ENCODE measurements around the gene MTTP. TPM values are rescaled to one million over a fixed set of nuclear protein-coding genes. Genes with fewer than 3 reads are reported as not detected.

Gene MTTP
- total RNA-seq, 3 donors from 2014 or later = 0.64 TPM; not detected in 2

DNA sequence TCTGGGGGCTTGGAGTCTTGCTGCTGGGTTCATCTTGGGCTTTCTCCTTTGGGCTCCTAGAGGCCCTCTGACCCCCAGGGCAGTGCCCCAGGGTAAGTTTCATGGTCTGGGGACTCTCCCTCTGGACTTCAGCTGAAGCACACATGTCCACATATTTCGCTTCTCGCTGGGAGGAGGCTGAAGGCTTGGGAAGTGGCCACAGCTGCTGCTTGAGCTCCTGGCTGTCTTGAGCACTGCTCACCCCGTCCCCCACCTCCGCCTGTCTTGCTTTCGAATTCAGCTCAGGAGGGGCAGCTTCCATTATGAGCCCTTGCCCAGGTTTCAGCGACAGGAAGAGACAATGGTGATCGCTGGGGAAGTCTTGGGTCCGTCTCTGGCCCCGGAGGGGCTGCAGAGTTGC is 79.3 kb downstream of the MTTP start:
- intact Hi-C loops (cut with DNase I; ENCODE audit: low total_unique reads) = no loop called here
- H3K4me3 ChIP-seq = no peak overlapping the region
- TF ChIP-seq, protein P1, sequence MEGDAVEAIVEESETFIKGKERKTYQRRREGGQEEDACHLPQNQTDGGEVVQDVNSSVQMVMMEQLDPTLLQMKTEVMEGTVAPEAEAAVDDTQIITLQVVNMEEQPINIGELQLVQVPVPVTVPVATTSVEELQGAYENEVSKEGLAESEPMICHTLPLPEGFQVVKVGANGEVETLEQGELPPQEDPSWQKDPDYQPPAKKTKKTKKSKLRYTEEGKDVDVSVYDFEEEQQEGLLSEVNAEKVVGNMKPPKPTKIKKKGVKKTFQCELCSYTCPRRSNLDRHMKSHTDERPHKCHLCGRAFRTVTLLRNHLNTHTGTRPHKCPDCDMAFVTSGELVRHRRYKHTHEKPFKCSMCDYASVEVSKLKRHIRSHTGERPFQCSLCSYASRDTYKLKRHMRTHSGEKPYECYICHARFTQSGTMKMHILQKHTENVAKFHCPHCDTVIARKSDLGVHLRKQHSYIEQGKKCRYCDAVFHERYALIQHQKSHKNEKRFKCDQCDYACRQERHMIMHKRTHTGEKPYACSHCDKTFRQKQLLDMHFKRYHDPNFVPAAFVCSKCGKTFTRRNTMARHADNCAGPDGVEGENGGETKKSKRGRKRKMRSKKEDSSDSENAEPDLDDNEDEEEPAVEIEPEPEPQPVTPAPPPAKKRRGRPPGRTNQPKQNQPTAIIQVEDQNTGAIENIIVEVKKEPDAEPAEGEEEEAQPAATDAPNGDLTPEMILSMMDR (IDR thresholded peaks at IDR 0.05) = no peak
- TF ChIP-seq POLR2A (IDR thresholded peaks at IDR 0.05) = no peak
- TF ChIP-seq POLR2AphosphoS5 (IDR thresholded peaks at IDR 0.05) = no peak

GRCh38 chr4:99654361-99654761 is 79.7 kb downstream of the MTTP start:
- intact Hi-C loops (cut with DNase I; ENCODE audit: low total_unique reads) = no loop called here
- TF ChIP-seq POLR2A (IDR thresholded peaks at IDR 0.05) (no peak), POLR2AphosphoS5 (IDR thresholded peaks at IDR 0.05) (no peak)
- TF ChIP-seq, protein P1 (IDR thresholded peaks at IDR 0.05) = no peak
- no peak overlapping the region for H3K27ac ChIP-seq

More for the DNA sequence above, 79.3 kb downstream of the MTTP start:
- no peaks in the 10 kb centered on the region for H3K4me1 ChIP-seq
- DNase-seq (ENCODE audit: low spot score in 2 of 2) = no peak
- no peaks in the 10 kb centered on the region for H3K27me3 ChIP-seq
- no peaks in the 10 kb centered on the region for H3K36me3 ChIP-seq
- H3K27ac ChIP-seq = no peak overlapping the region
- H3K9me3 ChIP-seq = no peaks in the 10 kb centered on the region

GRCh38 chr4:99655308-99656081 is 80.9 kb downstream of the MTTP start:
- H3K4me3 ChIP-seq = no peak overlapping the region
- intact Hi-C loops (cut with DNase I; ENCODE audit: low total_unique reads) = no loop called here

More at GRCh38 chr4:99654361-99654761, 79.7 kb downstream of the MTTP start:
- Histone ChIP-seq H3K9me3 (no peaks in the 10 kb centered on the region), H3K36me3 (no peaks in the 10 kb centered on the region), H3K4me3 (no peak overlapping the region), H3K4me1 (no peaks in the 10 kb centered on the region), H3K27me3 (no peaks in the 10 kb centered on the region)
- DNase-seq (ENCODE audit: low spot score in 2 of 2) = no peak

DNA sequence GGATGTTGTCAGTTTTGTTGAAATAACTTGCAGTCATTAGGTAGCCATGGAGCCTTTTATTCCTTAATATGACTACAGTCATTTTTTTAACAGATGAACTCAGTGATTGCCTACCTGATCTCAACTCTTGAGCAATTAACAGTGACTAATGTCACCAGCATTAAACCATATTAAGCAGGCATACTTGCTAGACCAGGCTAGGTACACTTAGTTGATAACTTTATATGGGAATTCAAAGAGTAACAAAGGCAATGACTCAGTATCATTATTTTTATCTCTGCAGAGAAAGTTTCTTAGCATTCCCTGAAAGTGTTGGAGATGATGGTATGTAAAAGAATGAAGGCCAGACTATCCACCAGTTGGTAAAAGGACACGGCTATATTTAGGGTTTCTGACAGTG is 83.2 kb downstream of the MTTP start, which contains the start of gene C4orf54:
Gene C4orf54, minus strand, starts transcription at position 31 of the 400 bp plus-strand sequence. CDS start 3,180 bp downstream, outside the sequence.
- no peak within 1 kb of the TSS for H3K4me3 ChIP-seq
- H3K27me3 ChIP-seq = no peaks in the 10 kb centered on the region
- no peaks in the 10 kb centered on the region for H3K36me3 ChIP-seq
- no peaks in the 10 kb centered on the region for H3K9me3 ChIP-seq
- no peak within 1 kb of the TSS for H3K27ac ChIP-seq
- TF ChIP-seq POLR2AphosphoS5 (IDR thresholded peaks at IDR 0.05) (no peak), POLR2A (IDR thresholded peaks at IDR 0.05) (no peak)
- TF ChIP-seq, protein P1 (IDR thresholded peaks at IDR 0.05) = no peak
- intact Hi-C loops (cut with DNase I; ENCODE audit: low total_unique reads) = no loop called here
- H3K4me1 ChIP-seq = no peaks in the 10 kb centered on the region
- no peak for DNase-seq (ENCODE audit: low spot score in 2 of 2)

More at GRCh38 chr4:99655308-99656081, 80.9 kb downstream of the MTTP start:
- Histone ChIP-seq H3K4me1 (no peaks in the 10 kb centered on the region), H3K27ac (no peak overlapping the region), H3K27me3 (no peaks in the 10 kb centered on the region), H3K9me3 (no peaks in the 10 kb centered on the region), H3K36me3 (no peaks in the 10 kb centered on the region)
- TF ChIP-seq, protein P1 (IDR thresholded peaks at IDR 0.05) = no peak
- TF ChIP-seq POLR2AphosphoS5 (IDR thresholded peaks at IDR 0.05) (no peak), POLR2A (IDR thresholded peaks at IDR 0.05) (no peak)
- no peak for DNase-seq (ENCODE audit: low spot score in 2 of 2)

GRCh38 chr4:99658666-99659065 is 84.0 kb downstream of the MTTP start:
- H3K9me3 ChIP-seq = no peaks in the 10 kb centered on the region
- H3K4me3 ChIP-seq = no peak overlapping the region
- intact Hi-C loops (cut with DNase I; ENCODE audit: low total_unique reads) = no loop called here
- no peak overlapping the region for H3K27ac ChIP-seq
- DNase-seq (ENCODE audit: low spot score in 2 of 2) = no peak
- no peaks in the 10 kb centered on the region for H3K4me1 ChIP-seq
- TF ChIP-seq, protein P1 (IDR thresholded peaks at IDR 0.05) = no peak
- no peak for TF ChIP-seq POLR2AphosphoS5 (IDR thresholded peaks at IDR 0.05)
- no peak for TF ChIP-seq POLR2A (IDR thresholded peaks at IDR 0.05)
- H3K27me3 ChIP-seq = no peaks in the 10 kb centered on the region
- H3K36me3 ChIP-seq = no peaks in the 10 kb centered on the region

Measured in breast epithelium (tissue), 4 donors.